Epithelial cell of esophagus (primary cell): ENCODE measurements around the gene RNF182.
"Not testable (repeated sequence)": the region's sequence is repeated elsewhere in the genome, so short reads cannot be mapped to it uniquely, and the experiment has no call there.

Source experiments
- DNase-seq: peaks from one replicate; pipeline ENCODE4 v3.0.0; 2010; ENCODE audit warnings: low read depth
- H3K4me3 ChIP-seq: 2 replicates; pipeline ENCODE4 v1.5.1; 2011; ENCODE audit warnings: mild to moderate bottlenecking, low read length, control low read depth
- CTCF ChIP-seq: IDR thresholded peaks from 2 replicates; pipeline ENCODE4 v1.5.1; 2011; ENCODE audit warnings: low read depth, mild to moderate bottlenecking, low read length, control low read depth, inconsistent platforms; ENCODE audit not compliant: insufficient read depth; ENCODE audit errors: missing control alignments

RNF182 gene

GRCh38 chr6:13953061-13953705 is 28.4 kb downstream of the RNF182 start:
- TF ChIP-seq CTCF = no peak
- peak; percentile 68 for DNase-seq
- no peak overlapping the region for H3K4me3 ChIP-seq

- TF ChIP-seq CTCF = no peak
- DNase-seq = no peak
- H3K4me3 ChIP-seq = no peak overlapping the region
These were observed 40.9 kb downstream of the RNF182 start for GRCh38 chr6:13965582-13966127.

- H3K4me3 ChIP-seq = no peak overlapping the region
- no peak for TF ChIP-seq CTCF
- no peak for DNase-seq
These were observed 46.6 kb downstream of the RNF182 start for GRCh38 chr6:13971303-13971702.

- not testable (repeated sequence) for DNase-seq, H3K4me3 ChIP-seq
These were observed 47.9 kb downstream of the RNF182 start for GRCh38 chr6:13972602-13973001.

GRCh38 chr6:13973422-13973821 is 48.7 kb downstream of the RNF182 start:
- H3K4me3 ChIP-seq, DNase-seq: not testable (repeated sequence)

GRCh38 chr6:13978102-13978640 is 53.4 kb downstream of the RNF182 start:
- TF ChIP-seq CTCF = no peak
- peak; percentile 4 for DNase-seq
- no peak overlapping the region for H3K4me3 ChIP-seq

GRCh38 chr6:13978787-13979186 is 54.0 kb downstream of the RNF182 start:
- no peak for TF ChIP-seq CTCF
- no peak for DNase-seq
- no peak overlapping the region for H3K4me3 ChIP-seq
